Mononuclear cell (primary cell): Measurements from ENCODE around the gene TTL. TPM values are rescaled to one million over a fixed set of nuclear protein-coding genes. Genes with fewer than 3 reads are reported as not detected.
"Not testable (repeated sequence)": the region's sequence is repeated elsewhere in the genome, so short reads cannot be mapped to it uniquely, and the experiment has no call there.

Source experiments
- H3K27me3 ChIP-seq: 2 replicates; pipeline ENCODE4 v1.6.0; 2011; ENCODE audit warnings: low read length, control low read depth; ENCODE audit not compliant: insufficient read depth
- H3K4me1 ChIP-seq: 2 replicates; pipeline ENCODE4 v1.5.1; 2011; ENCODE audit warnings: mild to moderate bottlenecking, low read length, control low read depth; ENCODE audit not compliant: insufficient read depth
- H3K4me3 ChIP-seq: 2 replicates; pipeline ENCODE4 v1.5.1; 2011; ENCODE audit warnings: mild to moderate bottlenecking, low read length, moderate library complexity
- H3K9me3 ChIP-seq: 2 replicates; pipeline ENCODE4 v1.5.1; 2011; ENCODE audit warnings: low read depth, mild to moderate bottlenecking, control low read depth, low read length
- total RNA-seq: library from RNA; depleted of rRNA; stranded (reverse); fragments of >200 nt; gene quantifications from one replicate; pipeline ENCODE4 v1.2.3, GENCODE V29; 2012

The TTL gene
- total RNA-seq, 1 donor = 11.0 TPM

- H3K4me3 ChIP-seq = no peak overlapping the region
- H3K9me3 ChIP-seq = no peaks in the 10 kb centered on the region
- peaks cover 9% of the 10 kb centered on the region for H3K4me1 ChIP-seq
- no peaks in the 10 kb centered on the region for H3K27me3 ChIP-seq
Observed at GRCh38 chr2:112488201-112488600, 6.2 kb downstream of the TTL start.

GRCh38 chr2:112491946-112492345 is 10.0 kb downstream of the TTL start:
- H3K9me3 ChIP-seq = no peaks in the 10 kb centered on the region
- no peaks in the 10 kb centered on the region for H3K4me1 ChIP-seq
- no peaks in the 10 kb centered on the region for H3K27me3 ChIP-seq
- H3K4me3 ChIP-seq = no peak overlapping the region

DNA sequence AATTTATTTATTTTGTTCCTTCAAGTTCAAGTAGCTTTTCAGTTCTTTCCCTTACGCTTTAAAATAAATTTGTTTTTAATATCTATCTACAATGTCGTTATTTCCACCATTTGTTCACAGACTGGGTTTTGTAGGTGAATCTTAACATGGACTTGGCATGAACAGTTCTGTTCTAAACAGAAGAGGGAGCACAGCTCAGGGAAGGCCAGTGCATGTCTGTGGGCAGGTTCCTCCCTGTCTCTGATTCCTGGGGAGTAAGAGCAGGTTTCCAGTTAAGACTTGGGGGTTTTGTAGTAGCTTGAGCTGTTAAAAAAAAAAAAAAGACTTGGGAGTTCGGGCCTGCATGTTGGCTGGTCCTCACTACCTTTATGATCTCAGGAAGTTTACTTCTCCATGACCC is 11.1 kb downstream of the TTL start:
- Histone ChIP-seq H3K4me1 (no peaks in the 10 kb centered on the region), H3K9me3 (no peaks in the 10 kb centered on the region)

DNA sequence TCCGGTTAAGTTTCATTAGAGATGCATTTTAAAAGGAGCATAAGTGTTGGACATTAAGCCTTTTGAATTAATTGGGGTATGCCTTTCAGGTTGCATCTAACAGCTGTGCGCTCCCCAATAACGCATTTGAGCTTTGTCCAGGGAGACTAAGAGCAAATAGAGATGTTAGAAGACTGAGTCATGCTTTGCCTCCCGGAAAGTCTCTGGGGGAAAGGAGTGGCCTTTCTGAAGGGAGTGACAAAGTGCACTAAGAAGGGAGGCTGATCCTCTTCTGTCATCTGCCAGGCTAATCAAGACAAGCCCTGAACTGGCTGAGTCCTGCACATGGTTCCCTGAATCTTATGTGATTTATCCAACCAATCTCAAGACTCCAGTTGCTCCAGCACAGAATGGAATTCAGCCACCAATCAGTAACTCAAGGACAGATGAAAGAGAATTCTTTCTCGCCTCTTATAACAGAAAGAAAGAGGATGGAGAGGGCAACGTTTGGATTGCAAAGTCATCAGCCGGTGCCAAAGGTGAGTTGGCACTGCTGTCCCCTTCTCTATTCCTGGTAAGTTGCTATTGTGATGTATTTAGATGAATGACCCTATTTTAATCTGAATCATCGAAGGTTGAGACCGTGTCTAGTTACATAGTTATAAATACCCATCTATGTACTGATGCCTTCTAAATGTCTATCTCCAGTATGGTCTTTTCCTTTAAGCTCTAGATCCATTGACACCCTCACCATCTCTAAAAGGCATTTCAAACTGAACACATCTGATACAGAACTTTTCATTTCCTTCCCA is 12.1 kb downstream of the TTL start:
- H3K4me1 ChIP-seq = no peaks in the 10 kb centered on the region
- no peak overlapping the region for H3K4me3 ChIP-seq
- H3K27me3 ChIP-seq = no peaks in the 10 kb centered on the region
- H3K9me3 ChIP-seq = no peaks in the 10 kb centered on the region

More for the DNA sequence above, 11.1 kb downstream of the TTL start:
- H3K4me3 ChIP-seq = no peak overlapping the region
- H3K27me3 ChIP-seq = no peaks in the 10 kb centered on the region

- no peaks in the 10 kb centered on the region for H3K4me1 ChIP-seq
- no peak overlapping the region for H3K4me3 ChIP-seq
- no peaks in the 10 kb centered on the region for H3K27me3 ChIP-seq
- H3K9me3 ChIP-seq = no peaks in the 10 kb centered on the region
Observed at GRCh38 chr2:112494828-112495227, 12.9 kb downstream of the TTL start.

GRCh38 chr2:112495878-112496277 is 13.9 kb downstream of the TTL start:
- H3K9me3 ChIP-seq, H3K4me1 ChIP-seq, H3K4me3 ChIP-seq, H3K27me3 ChIP-seq: not testable (repeated sequence)

DNA sequence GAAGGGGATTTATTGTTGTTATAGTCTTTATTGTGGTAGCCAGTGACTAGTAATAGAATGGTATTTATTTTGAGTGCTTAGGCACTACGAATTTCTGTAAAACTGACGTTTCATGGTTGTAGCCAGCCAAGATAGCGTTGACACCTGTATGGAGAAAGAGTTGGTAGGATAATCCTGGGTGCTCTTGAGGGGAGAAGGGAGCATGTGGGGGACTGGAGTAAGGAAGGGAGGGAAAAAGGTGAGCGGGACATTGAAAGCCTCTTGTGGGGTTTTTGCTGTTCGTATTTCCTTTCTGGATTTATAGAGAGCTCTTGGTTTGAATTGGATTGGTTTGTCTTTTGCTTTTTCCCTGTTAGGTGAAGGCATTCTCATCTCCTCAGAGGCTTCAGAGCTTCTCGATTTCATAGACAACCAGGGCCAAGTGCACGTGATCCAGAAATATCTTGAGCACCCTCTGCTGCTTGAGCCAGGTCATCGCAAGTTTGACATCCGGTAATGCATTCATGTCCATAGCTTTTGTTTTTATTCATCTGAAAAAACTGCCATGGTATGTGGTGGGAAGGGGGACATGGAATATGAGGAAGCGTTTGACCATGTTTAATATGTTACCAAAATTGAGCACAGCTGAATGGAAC is 19.0 kb downstream of the TTL start:
- H3K9me3 ChIP-seq, H3K4me1 ChIP-seq, H3K4me3 ChIP-seq, H3K27me3 ChIP-seq: not testable (repeated sequence)

DNA sequence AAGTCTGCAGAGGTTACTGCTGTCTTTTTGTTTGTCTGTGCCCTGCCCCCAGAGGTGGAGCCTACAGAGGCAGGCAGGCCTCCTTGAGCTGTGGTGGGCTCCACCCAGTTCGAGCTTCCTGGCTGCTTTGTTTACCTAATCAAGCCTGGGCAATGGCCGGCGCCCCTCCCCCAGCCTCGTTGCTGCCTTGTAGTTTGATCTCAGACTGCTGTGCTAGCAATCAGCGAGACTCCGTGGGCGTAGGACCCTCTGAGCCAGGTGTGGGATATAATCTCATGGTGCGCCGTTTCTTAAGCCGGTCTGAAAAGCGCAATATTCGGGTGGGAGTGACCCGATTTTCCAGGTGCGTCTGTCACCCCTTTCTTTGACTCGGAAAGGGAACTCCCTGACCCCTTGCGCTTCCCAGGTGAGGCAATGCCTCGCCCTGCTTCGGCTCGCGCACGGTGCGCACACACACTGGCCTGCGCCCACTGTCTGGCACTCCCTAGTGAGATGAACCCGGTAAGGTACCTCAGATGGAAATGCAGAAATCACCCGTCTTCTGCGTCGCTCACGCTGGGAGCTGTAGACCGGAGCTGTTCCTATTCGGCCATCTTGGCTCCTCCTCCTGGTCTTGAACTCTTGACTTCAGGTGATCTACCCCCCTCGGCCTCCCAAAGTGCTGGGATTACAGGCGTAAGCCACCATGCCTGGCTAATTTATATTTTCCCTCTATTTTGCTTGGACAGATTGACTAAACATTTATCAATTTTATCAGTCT is 27.5 kb downstream of the TTL start:
- not testable (repeated sequence) for H3K9me3 ChIP-seq, H3K4me1 ChIP-seq, H3K4me3 ChIP-seq, H3K27me3 ChIP-seq

- no peaks in the 10 kb centered on the region for H3K27me3 ChIP-seq
- H3K4me1 ChIP-seq = no peaks in the 10 kb centered on the region
- H3K9me3 ChIP-seq = no peaks in the 10 kb centered on the region
- no peak overlapping the region for H3K4me3 ChIP-seq
Observed at GRCh38 chr2:112516801-112517200, 34.8 kb downstream of the TTL start.

DNA sequence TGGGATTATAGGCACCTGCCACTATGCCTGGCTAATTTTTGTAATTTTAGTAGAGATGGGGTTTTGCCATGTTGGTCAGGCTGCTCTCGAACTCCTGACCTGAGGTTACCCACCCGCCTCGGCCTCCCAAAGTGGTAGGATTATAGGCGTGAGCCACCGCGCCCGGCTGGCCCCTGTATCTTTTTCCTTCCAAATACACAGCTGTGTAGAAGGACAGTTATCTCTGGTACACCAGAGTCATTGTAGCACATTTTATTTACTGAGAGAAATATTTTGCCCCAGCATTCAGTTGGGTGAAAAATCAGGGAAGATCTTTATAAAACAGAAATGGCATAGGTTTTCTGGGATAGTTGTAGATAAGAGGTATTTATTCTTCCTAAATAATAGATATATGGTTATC is 36.9 kb downstream of the TTL start:
- Histone ChIP-seq H3K27me3 (no peaks in the 10 kb centered on the region), H3K9me3 (no peaks in the 10 kb centered on the region), H3K4me3 (no peak overlapping the region), H3K4me1 (no peaks in the 10 kb centered on the region)

DNA sequence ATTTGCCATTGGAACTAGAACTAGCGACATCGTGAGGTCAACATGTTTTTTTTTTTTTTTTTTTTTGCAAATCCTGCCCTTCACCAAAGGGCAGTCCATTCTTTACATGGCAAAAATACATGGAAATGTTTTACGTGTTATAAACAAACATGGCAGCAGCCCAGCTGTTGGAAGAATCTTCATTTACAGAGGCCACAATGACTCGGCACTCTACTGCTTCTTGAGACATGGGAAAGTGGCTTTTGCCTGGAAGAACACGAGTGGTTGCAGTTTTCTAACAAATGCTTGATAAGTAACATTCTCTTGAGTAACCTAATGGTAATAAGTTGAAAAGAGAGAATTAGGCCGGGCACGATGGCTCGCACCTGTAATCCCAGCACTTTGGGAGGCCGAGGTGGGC is 37.5 kb downstream of the TTL start:
- Histone ChIP-seq H3K27me3 (no peaks in the 10 kb centered on the region), H3K9me3 (no peaks in the 10 kb centered on the region), H3K4me1 (no peaks in the 10 kb centered on the region), H3K4me3 (no peak overlapping the region)

- no peaks in the 10 kb centered on the region for H3K9me3 ChIP-seq
- H3K4me3 ChIP-seq = no peak overlapping the region
- H3K4me1 ChIP-seq = no peaks in the 10 kb centered on the region
- H3K27me3 ChIP-seq = no peaks in the 10 kb centered on the region
Observed at GRCh38 chr2:112520234-112520783, 38.4 kb downstream of the TTL start.

- no peaks in the 10 kb centered on the region for H3K27me3 ChIP-seq
- H3K9me3 ChIP-seq = no peaks in the 10 kb centered on the region
- no peak overlapping the region for H3K4me3 ChIP-seq
- no peaks in the 10 kb centered on the region for H3K4me1 ChIP-seq
Observed at GRCh38 chr2:112523291-112523777, 41.4 kb downstream of the TTL start.

DNA sequence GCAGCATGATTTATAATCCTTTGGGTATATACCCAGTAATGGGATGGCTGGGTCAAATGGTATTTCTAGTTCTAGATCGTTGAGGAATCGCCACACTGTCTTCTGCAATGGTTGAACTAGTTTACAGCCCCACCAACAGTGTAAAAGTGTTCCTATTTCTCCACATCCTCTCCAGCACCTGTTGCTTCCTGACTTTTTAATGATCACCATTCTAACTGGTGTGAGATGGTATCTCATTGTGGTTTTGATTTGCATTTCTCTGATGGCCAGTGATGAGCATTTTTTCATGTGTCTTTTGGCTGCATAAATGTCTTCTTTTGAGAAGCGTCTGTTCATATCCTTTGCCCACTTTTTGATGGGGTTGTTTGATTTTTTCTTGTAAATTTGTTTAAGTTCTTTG is 42.3 kb downstream of the TTL start:
- H3K27me3 ChIP-seq, H3K4me1 ChIP-seq, H3K9me3 ChIP-seq, H3K4me3 ChIP-seq: not testable (repeated sequence)

DNA sequence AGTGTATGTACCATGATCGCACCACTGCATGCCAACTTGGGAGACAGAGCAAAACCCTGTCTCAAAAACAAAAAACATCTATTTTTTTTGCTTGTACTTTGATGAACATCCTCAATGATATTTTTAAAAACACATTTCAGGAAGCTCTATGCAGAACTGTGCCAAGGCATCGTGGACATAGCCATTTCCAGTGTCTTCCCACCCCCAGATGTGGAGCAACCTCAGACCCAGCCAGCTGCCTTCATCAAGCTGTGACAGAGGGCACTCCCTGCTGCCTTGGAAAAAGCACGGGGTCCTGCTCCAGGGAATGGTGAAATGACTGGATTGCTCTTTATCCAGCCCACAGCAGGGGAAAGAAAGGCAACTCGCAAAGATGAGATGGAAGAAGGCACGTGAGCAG is 46.6 kb downstream of the TTL start:
- no peaks in the 10 kb centered on the region for H3K27me3 ChIP-seq
- no peak overlapping the region for H3K4me3 ChIP-seq
- H3K4me1 ChIP-seq = peaks cover 7% of the 10 kb centered on the region
- no peaks in the 10 kb centered on the region for H3K9me3 ChIP-seq
